SKM-1 (cell line): Measurements from ENCODE around the gene ZNF28.
"Not testable (repeated sequence)": the region's sequence is repeated elsewhere in the genome, so short reads cannot be mapped to it uniquely, and the experiment has no call there.

Source experiments
- DNase-seq: peaks from one replicate; lab custom pipeline; 2025; ENCODE audit not compliant: unreplicated experiment; lab: John Stamatoyannopoulos, UW

The ZNF28 gene

GRCh38 chr19:52782864-52783263, 38.6 kb downstream of the ZNF28 start:
- not testable (repeated sequence) for DNase-seq

GRCh38 chr19:52778811-52779210, 42.6 kb downstream of the ZNF28 start:
- DNase-seq: no peak

- not testable (repeated sequence) for DNase-seq
Measured at GRCh38 chr19:52756447-52756846, 65.0 kb downstream of the ZNF28 start.

GRCh38 chr19:52749780-52750179, 71.7 kb downstream of the ZNF28 start:
- DNase-seq: no peak

- no peak for DNase-seq
Measured at GRCh38 chr19:52748336-52748950, 73.0 kb downstream of the ZNF28 start.
